NCI-H82 treated with DMSO at 0.1 percent for 48 hours (cell line): ENCODE data around the gene CREB3L2.
"Not testable (repeated sequence)": the region's sequence is repeated elsewhere in the genome, so short reads cannot be mapped to it uniquely, and the experiment has no call there.

Source experiments
- DNase-seq: peaks from one replicate; lab custom pipeline; 2025; ENCODE audit not compliant: unreplicated experiment; lab: John Stamatoyannopoulos, UW

CREB3L2 gene

DNA sequence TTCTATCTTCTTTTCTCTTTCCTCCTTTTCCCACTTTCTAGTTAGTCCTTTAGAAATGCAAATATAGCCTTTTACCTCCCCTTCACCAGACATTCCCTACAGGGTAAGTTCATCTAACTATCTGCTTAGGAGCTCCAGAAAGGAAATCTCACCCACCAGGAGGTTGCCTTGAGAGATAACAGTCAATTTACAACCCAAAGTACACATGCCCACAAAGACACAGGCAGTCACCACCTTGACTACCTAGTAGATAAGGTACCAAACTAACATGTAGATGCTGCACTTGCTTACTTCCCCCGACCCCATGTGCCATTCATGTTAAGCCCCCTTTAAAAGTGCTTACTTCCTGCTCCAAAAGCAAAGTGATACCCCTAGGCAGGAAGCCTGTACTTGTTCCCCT is 12.8 kb upstream of the CREB3L2 start:
- no peak for DNase-seq

GRCh38 chr7:138014201-138014600 is 12.3 kb upstream of the CREB3L2 start:
- DNase-seq, result not testable (repeated sequence)

DNA sequence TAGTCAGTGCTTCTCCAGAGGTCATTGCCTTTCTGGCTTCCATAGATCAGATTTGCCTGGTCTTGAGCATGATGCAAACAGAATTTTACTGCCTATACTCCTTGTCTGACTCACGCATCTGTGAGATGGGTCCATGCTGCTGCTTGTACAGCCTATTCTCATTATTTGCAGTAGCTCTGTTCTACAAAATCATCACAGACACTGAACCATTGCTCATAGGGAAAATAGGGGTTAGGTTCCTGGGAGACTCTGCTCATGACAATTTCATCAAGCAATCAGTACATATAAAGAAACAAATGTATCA is 7.4 kb upstream of the CREB3L2 start:
- DNase-seq, result no peak

DNA sequence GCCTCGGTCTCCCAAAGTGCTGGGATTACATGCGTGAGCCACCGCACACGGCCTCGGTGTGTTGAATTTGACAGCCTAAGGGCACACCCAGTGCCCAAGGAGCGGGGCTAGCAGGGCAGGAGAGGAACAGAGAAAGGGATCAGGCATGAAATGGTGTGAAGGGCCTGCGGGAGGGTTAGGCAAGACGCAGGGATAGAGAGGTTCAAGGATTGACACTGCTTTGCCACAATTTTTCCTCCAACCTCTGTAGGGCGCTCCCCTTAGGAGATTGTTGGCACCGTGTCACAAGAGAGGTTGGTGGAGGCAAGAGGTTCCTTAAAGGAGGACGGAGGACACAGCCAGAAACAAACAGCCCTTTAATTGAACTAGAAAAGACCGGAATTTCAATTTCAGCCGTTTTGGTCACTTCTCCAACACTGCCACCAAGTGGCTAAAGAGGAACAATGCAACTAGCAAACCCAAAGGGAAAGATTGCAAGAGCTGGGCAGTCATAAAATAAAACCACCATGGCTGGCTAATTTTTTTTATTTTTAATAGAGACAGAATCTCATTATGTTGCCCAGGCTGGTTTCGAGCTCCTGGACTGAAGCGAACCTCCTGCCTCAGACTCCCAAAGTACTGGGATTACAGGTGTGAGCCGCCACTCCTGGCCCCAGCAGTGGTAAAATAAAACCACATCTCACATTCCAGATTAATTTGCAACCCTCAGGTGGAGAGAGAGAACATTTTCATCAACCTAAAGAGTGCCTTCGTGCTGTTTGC is 6.9 kb upstream of the CREB3L2 start:
- peak; percentile 24 for DNase-seq

- DNase-seq, result no peak
These were observed 6.2 kb upstream of the CREB3L2 start for GRCh38 chr7:138008019-138008587.

DNA sequence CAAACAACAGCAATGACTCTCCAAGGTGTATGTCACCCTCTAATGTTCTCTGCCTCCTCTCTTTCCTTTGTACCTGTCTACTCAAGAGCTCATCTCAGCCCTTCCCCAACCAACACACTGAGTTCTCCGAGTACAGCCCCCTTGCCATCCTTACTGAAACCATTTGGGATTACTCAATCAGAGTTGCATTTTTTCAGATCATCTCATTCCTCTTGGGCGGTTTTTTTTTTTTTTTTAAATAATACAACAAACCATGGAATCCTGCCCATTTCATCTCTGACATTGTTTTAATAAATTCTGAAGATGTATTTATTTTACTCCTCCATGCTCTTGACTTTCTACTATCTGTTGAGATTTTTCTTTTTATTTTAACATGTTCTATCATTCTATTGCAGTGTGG is 4.2 kb upstream of the CREB3L2 start:
- no peak for DNase-seq

DNA sequence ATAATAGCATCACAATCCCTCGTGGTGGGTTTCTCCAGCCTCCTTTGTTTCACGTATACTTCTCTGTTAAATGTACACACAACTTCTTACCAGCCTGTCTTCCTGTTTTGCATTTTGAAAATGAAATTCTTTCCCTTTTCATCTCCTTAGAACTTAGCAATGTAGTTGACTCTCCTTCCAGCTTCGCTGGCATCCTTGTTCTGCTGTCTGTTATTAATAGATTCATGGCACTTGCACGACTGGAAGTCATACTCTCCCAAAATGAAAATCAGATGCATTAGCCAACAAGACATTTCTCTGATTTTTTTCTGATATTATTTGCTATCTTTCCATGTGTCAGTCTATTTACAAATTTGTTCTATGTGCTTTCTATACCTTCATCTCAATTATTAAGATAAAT is 3.0 kb upstream of the CREB3L2 start:
- no peak for DNase-seq

- no peak for DNase-seq
These were observed 2.2 kb upstream of the CREB3L2 start for GRCh38 chr7:138004046-138004445.

- DNase-seq, result no peak
These were observed 923 bp upstream of the CREB3L2 start for GRCh38 chr7:138002828-138003189.

DNA sequence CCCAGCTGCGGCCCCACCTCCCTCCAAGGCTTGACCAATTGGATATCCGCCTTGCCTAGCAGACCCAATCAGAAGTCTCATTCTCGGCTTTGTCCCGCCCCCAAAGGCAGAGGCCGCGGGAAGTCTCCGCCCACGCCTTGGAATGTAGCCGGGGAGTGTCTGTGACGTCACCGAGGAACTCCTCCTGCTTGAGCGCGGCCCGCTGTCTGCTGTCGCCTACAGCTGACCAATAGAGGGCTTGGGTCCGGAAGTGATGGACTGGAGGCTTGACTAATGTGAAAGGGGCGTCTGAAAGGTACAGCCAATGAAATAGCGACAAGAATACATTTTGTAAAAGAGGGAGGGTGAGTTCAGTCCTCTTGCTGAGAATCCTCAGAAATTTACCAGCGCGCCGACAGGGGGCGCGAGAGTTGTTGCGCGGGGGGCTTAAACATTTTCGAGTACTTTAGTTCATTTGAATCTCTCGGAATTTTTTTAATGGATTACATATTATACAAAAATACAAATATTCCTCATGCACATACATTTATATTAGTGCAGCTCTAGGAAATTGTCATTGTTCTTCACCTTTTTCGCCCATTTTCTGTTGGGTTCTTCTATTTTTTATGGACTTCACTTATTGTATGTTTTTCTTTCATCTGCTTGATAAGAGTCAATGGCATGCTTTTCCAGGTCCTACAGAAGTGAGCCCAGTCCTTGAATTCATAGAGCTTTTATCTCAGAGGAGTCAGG is 376 bp upstream of the CREB3L2 start:
- peak; percentile 98 for DNase-seq

DNA sequence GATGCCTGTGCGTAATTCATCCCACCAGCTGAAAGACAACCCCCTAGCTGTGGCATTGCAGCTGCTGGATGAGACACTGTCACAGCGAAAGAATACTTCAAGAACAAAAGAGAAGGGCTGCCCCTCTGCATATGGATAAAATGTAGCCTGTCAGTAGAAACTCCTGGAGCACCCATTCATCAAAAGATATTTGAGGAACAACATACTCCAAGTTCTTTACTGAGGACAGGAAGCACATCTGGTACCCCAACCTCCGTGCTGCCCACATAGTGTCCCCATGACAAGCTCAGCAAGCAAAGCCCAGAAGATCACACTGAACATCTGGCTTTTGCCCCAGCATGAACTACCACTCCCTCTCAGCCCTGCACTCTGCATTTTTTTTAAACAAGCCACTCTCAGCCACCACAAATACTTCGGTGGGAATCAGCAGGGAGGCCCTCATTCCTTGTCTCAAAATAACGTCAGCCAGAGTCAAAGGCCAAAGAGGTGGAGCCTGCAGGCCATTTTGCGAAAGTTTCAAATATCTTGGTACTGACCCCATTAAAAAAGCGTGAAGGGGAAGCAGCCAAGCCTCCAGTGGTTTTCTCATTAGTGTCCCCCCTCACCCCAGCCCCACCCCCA is 1.7 kb downstream of the CREB3L2 start:
- no peak for DNase-seq

GRCh38 chr7:137999496-138000080 is 2.3 kb downstream of the CREB3L2 start:
- no peak for DNase-seq

DNA sequence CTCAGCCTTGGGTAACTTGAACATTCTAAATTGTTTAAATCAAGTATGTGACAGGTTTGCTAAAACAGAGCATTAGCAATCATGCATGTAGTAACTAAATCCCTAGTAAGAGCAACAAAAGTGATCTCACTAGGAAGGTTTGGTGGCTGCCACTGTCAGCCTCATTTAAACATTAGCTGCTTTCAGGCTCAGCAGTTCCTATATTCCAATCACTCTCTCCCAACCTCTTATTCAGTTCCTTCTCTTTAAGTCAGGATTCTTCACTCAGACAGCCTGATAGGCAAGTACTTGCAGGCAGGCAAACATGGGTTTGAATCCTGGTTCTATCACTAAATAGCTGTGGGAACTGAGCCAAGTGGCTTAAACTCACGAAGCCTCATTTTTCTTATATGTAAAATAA is 3.6 kb downstream of the CREB3L2 start:
- no peak for DNase-seq

DNA sequence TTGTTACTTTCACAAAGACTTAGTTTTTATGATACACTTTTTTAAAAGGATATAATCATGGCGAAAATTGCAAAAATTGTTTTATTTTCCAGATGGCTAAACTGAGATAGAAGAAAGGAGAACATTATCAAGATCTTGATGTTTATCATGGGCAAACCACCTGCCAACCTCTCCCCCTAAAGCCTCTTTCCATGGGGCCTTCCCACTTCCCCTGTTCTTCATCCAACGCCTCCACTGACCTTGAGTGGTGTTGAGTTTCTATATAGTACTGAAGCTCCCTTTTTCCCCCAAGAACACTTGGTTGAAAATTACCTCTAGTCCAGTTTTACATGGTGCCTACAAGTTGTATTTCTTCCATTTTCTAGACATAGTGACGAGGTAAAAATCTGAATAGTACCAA is 5.0 kb downstream of the CREB3L2 start:
- DNase-seq, result no peak

GRCh38 chr7:137996386-137996851 is 5.5 kb downstream of the CREB3L2 start:
- no peak for DNase-seq

GRCh38 chr7:137994216-137994615 is 7.7 kb downstream of the CREB3L2 start:
- no peak for DNase-seq

- no peak for DNase-seq
These were observed 8.5 kb downstream of the CREB3L2 start for GRCh38 chr7:137993395-137993743.

GRCh38 chr7:137992550-137993394 is 9.1 kb downstream of the CREB3L2 start:
- DNase-seq, result no peak

GRCh38 chr7:137992104-137992549 is 9.8 kb downstream of the CREB3L2 start:
- no peak for DNase-seq

GRCh38 chr7:137990251-137990941 is 11.5 kb downstream of the CREB3L2 start:
- no peak for DNase-seq
